ENCODE measurements around the gene WDFY2. TPM values are rescaled to one million over a fixed set of nuclear protein-coding genes. Genes with fewer than 3 reads are reported as not detected.
A peak's percentile ranks its signal among the peaks of the same experiment; 100 is the strongest.

The WDFY2 gene
- total and polyA plus RNA-seq, 2 of the 13 experiments (the other 11 are each of a cell fraction or from before 2014, with no cell fraction given): 22.6 to 27.0 TPM

DNA sequence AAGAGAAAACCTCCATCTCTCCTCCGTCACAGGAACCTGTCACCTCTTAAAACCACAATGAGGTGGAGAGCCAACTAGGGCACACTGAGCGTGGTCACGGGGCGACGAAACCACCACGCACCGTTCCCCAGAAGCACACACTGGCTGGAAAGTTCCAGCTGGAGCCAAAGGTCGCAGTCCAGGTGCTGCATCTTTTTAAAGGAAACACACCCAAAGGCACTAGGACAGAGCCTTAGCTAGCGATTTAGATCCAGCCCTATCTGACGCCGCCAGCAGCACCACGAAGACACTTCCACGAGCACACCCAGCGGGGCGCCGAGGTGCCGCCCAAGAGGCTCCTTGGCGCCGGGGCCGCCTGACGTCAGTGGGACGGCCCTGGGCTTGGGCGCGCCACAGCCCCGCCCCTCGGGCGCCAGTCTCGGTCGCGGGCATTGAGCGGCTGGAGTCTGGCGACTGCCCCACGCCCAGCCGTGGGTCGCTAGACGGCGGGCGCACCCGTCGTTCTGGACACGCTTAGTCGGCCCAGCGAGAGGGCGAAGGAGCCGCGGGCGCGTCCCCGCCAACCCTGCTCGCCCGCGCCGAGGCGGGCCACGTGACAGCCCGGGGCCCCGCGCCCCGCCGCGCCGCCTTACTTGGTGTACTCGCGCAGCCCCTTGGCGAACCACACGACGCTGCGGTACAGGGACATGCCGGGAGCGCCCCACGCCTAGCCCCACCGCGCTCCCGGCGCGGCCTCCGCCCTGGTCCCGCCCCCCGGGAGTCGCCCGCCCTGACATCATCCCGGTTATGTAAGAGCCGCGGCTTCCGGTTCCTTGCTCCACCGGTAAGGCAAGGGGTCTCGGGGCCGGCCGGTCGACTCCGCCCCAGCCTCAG, 219.4 kb downstream of the WDFY2 start, which contains the start of gene DHRS12 (continued):
- no peak for TF ChIP-seq ZNF552 (CRISPR knock-in tag; IDR thresholded peaks at IDR 0.05; ENCODE audit: borderline replicate concordance)
- TF ChIP-seq, protein P1, sequence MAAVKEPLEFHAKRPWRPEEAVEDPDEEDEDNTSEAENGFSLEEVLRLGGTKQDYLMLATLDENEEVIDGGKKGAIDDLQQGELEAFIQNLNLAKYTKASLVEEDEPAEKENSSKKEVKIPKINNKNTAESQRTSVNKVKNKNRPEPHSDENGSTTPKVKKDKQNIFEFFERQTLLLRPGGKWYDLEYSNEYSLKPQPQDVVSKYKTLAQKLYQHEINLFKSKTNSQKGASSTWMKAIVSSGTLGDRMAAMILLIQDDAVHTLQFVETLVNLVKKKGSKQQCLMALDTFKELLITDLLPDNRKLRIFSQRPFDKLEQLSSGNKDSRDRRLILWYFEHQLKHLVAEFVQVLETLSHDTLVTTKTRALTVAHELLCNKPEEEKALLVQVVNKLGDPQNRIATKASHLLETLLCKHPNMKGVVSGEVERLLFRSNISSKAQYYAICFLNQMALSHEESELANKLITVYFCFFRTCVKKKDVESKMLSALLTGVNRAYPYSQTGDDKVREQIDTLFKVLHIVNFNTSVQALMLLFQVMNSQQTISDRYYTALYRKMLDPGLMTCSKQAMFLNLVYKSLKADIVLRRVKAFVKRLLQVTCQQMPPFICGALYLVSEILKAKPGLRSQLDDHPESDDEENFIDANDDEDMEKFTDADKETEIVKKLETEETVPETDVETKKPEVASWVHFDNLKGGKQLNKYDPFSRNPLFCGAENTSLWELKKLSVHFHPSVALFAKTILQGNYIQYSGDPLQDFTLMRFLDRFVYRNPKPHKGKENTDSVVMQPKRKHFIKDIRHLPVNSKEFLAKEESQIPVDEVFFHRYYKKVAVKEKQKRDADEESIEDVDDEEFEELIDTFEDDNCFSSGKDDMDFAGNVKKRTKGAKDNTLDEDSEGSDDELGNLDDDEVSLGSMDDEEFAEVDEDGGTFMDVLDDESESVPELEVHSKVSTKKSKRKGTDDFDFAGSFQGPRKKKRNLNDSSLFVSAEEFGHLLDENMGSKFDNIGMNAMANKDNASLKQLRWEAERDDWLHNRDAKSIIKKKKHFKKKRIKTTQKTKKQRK (IDR thresholded peaks at IDR 0.05; ENCODE audit: low read length): no peak
- no peak for TF ChIP-seq MIER3 (CRISPR knock-in tag; IDR thresholded peaks at IDR 0.05; ENCODE audit: borderline replicate concordance)
- TF ChIP-seq FIP1L1 (IDR thresholded peaks at IDR 0.05; ENCODE audit: borderline replicate concordance, insufficient read depth, low read depth, low read length): no peak
- TF ChIP-seq LCORL (IDR thresholded peaks at IDR 0.05): no peak
- TF ChIP-seq LCORL (CRISPR knock-in tag; IDR thresholded peaks at IDR 0.05): no peak; the same call in 1 of the 2 replicates
- TF ChIP-seq SAFB2 (CRISPR knock-in tag; IDR thresholded peaks at IDR 0.05; ENCODE audit: borderline replicate concordance, low read depth): peak; percentile 96
- TF ChIP-seq, protein P2, sequence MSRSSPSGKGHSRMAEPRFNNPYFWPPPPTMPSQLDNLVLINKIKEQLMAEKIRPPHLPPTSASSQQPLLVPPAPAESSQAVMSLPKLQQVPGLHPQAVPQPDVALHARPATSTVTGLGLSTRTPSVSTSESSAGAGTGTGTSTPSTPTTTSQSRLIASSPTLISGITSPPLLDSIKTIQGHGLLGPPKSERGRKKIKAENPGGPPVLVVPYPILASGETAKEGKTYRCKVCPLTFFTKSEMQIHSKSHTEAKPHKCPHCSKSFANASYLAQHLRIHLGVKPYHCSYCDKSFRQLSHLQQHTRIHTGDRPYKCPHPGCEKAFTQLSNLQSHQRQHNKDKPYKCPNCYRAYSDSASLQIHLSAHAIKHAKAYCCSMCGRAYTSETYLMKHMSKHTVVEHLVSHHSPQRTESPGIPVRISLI (CRISPR knock-in tag; IDR thresholded peaks at IDR 0.05; ENCODE audit: borderline replicate concordance): no peak
- TF ChIP-seq, protein P3, sequence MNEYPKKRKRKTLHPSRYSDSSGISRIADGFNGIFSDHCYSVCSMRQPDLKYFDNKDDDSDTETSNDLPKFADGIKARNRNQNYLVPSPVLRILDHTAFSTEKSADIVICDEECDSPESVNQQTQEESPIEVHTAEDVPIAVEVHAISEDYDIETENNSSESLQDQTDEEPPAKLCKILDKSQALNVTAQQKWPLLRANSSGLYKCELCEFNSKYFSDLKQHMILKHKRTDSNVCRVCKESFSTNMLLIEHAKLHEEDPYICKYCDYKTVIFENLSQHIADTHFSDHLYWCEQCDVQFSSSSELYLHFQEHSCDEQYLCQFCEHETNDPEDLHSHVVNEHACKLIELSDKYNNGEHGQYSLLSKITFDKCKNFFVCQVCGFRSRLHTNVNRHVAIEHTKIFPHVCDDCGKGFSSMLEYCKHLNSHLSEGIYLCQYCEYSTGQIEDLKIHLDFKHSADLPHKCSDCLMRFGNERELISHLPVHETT (CRISPR knock-in tag; conservative IDR thresholded peaks at IDR 0.05): no peak; the same call in 1 of the 2 replicates
- no peak for TF ChIP-seq TGIF2 (CRISPR knock-in tag; IDR thresholded peaks at IDR 0.05)
- TF ChIP-seq ZNF160 (CRISPR knock-in tag; IDR thresholded peaks at IDR 0.05): no peak; the same call in 1 of the 2 replicates
- 0 out of 2 replicates have a peak, but pooled peaks have one; percentile 6 for TF ChIP-seq ATF7 (IDR thresholded peaks at IDR 0.05)
- peak; percentile 91 for TF ChIP-seq ATF7 (CRISPR knock-in tag; IDR thresholded peaks at IDR 0.05)
- TF ChIP-seq, protein P4, sequence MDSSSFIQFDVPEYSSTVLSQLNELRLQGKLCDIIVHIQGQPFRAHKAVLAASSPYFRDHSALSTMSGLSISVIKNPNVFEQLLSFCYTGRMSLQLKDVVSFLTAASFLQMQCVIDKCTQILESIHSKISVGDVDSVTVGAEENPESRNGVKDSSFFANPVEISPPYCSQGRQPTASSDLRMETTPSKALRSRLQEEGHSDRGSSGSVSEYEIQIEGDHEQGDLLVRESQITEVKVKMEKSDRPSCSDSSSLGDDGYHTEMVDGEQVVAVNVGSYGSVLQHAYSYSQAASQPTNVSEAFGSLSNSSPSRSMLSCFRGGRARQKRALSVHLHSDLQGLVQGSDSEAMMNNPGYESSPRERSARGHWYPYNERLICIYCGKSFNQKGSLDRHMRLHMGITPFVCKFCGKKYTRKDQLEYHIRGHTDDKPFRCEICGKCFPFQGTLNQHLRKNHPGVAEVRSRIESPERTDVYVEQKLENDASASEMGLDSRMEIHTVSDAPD (CRISPR knock-in tag; IDR thresholded peaks at IDR 0.05): no peak
- peak; percentile 12; the same call in 1 of the 2 replicates for TF ChIP-seq CREM (IDR thresholded peaks at IDR 0.05)
- TF ChIP-seq CREM (CRISPR knock-in tag; IDR thresholded peaks at IDR 0.05): no peak
- TF ChIP-seq, protein P5, sequence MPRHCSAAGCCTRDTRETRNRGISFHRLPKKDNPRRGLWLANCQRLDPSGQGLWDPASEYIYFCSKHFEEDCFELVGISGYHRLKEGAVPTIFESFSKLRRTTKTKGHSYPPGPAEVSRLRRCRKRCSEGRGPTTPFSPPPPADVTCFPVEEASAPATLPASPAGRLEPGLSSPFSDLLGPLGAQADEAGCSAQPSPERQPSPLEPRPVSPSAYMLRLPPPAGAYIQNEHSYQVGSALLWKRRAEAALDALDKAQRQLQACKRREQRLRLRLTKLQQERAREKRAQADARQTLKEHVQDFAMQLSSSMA (CRISPR knock-in tag; IDR thresholded peaks at IDR 0.05): peak; percentile 70; the same call in 1 of the 2 replicates
- no peak for TF ChIP-seq ZNF207 (IDR thresholded peaks at IDR 0.05; ENCODE audit: borderline replicate concordance)
- TF ChIP-seq, protein P6, sequence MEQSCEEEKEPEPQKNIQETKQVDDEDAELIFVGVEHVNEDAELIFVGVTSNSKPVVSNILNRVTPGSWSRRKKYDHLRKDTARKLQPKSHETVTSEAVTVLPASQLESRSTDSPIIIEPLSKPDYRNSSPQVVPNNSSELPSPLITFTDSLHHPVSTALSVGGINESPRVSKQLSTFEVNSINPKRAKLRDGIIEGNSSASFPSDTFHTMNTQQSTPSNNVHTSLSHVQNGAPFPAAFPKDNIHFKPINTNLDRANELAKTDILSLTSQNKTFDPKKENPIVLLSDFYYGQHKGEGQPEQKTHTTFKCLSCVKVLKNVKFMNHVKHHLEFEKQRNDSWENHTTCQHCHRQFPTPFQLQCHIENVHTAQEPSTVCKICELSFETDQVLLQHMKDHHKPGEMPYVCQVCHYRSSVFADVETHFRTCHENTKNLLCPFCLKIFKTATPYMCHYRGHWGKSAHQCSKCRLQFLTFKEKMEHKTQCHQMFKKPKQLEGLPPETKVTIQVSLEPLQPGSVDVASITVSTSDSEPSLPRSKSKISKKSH (CRISPR knock-in tag; IDR thresholded peaks at IDR 0.05; ENCODE audit: borderline replicate concordance): peak; percentile 55; the same call in 1 of the 2 replicates

All from HepG2 (cell line).